H1 (cell line): ENCODE measurements around the gene RASGEF1B. TPM values are rescaled to one million over a fixed set of nuclear protein-coding genes. Genes with fewer than 3 reads are reported as not detected.
A peak's percentile ranks its signal among the peaks of the same experiment; 100 is the strongest.

Experiments used
- CTCF ChIA-PET: fragments of 300-600 bp; sonication (Branson Sonifier 250); formaldehyde crosslinking; loops from one replicate; lab custom pipeline; 2021; ENCODE audit not compliant: partially characterized antibody; lab: Charles Lee
- POLR2A ChIA-PET: fragments of 300-600 bp; sonication (Branson Sonifier 250); formaldehyde crosslinking; loops from one replicate; lab custom pipeline; 2021; ENCODE audit warnings: inconsistent platforms; ENCODE audit not compliant: partially characterized antibody; lab: Charles Lee
- DNase-seq, 2 experiments: peaks; one replicate each; pipeline versions ENCODE4 v3.0.0 to v3.0.0-alpha.2; 2010 to 2022; ENCODE audit warnings: low spot score in 2 of 2, low read depth in 1 of 2, mixed read lengths in 1 of 2
- FAIRE-seq: peaks from 2 replicates; lab custom pipeline; 2011; peaks lifted over from hg19 to GRCh38; lab: Jason Lieb, UNC
- H2AFZ ChIP-seq: 2 replicates; pipeline ENCODE4 v1.8.1; 2012; ENCODE audit warnings: low read length, inconsistent platforms
- H2AK5ac ChIP-seq: 2 replicates; pipeline ENCODE4 v1.6.1; 2013; ENCODE audit warnings: low read depth, low read length
- H2BK120ac ChIP-seq: replicated peaks from 2 replicates; pipeline ENCODE3; 2013; ENCODE audit warnings: low read depth, low read length, inconsistent platforms
- H2BK12ac ChIP-seq: 2 replicates; pipeline ENCODE4 v1.6.1; 2013; ENCODE audit warnings: low read depth, low read length
- H2BK15ac ChIP-seq: 2 replicates; pipeline ENCODE4 v1.6.1; 2013; ENCODE audit warnings: low read length
- H2BK20ac ChIP-seq: 2 replicates; pipeline ENCODE4 v1.6.1; 2013; ENCODE audit warnings: low read length
- H2BK5ac ChIP-seq: 2 replicates; pipeline ENCODE4 v1.6.1; 2013; ENCODE audit warnings: low read depth, low read length
- H3K14ac ChIP-seq: 2 replicates; pipeline ENCODE4 v1.6.1; 2013; ENCODE audit warnings: inconsistent platforms; ENCODE audit not compliant: insufficient read length
- H3K18ac ChIP-seq: 2 replicates; pipeline ENCODE4 v1.6.1; 2013; ENCODE audit warnings: low read length; ENCODE audit errors: extremely low read depth
- H3K23ac ChIP-seq: 2 replicates; pipeline ENCODE4 v1.6.1; 2013; ENCODE audit warnings: inconsistent platforms; ENCODE audit not compliant: insufficient read length
- H3K23me2 ChIP-seq: 2 replicates; pipeline ENCODE4 v1.6.1; 2013; ENCODE audit warnings: low read depth, low read length
- H3K27ac ChIP-seq: 2 replicates; pipeline ENCODE4 v1.6.1; 2011; ENCODE audit warnings: low read depth, low read length, inconsistent platforms
- H3K27me3 ChIP-seq, 4 experiments: replicated peaks in 1 of 4; 1 replicate in 1 of 4; 2 replicates in 3 of 4; pipeline versions ENCODE4 v1.6.1 to v1.8.1; 2011 to 2013; ENCODE audit warnings: low read length in 3 of 4, mild to moderate bottlenecking in 3 of 4, inconsistent platforms in 2 of 4, mixed read lengths in 2 of 4, moderate library complexity in 1 of 4; ENCODE audit not compliant: control insufficient read depth in 3 of 4, insufficient read depth in 3 of 4; ENCODE audit errors: extremely low read depth in 1 of 4
- H3K36me3 ChIP-seq, 4 experiments: 2 replicates each; pipeline versions ENCODE4 v1.6.1 to v1.8.1; 2011 to 2013; ENCODE audit warnings: mild to moderate bottlenecking in 4 of 4, low read length in 3 of 4, moderate library complexity in 2 of 4, control low read depth in 1 of 4, inconsistent platforms in 1 of 4; ENCODE audit not compliant: insufficient read depth in 4 of 4, control insufficient read depth in 2 of 4
- H3K4ac ChIP-seq: replicated peaks from 2 replicates; pipeline ENCODE3; 2013; ENCODE audit warnings: low read length, low read depth, mixed read lengths, inconsistent platforms; ENCODE audit not compliant: insufficient read length
- H3K4me1 ChIP-seq, 4 experiments: replicated peaks in 1 of 4; 1 replicate in 1 of 4; 2 replicates in 3 of 4; pipeline versions ENCODE4 v1.6.1 to v1.8.1; 2011 to 2013; ENCODE audit warnings: low read length in 3 of 4, inconsistent platforms in 2 of 4, mixed read lengths in 1 of 4; ENCODE audit not compliant: insufficient read depth in 4 of 4, control insufficient read depth in 3 of 4
- H3K4me2 ChIP-seq, 2 experiments: 2 replicates each; pipeline versions ENCODE4 v1.6.1 to v1.8.1; 2011 to 2013; ENCODE audit warnings: low read depth in 2 of 2, low read length in 2 of 2, control low read depth in 1 of 2, inconsistent platforms in 1 of 2, mild to moderate bottlenecking in 1 of 2; ENCODE audit not compliant: insufficient read depth in 1 of 2
- H3K4me3 ChIP-seq, 4 experiments: fragments of 200-600, 300-600 bp in 1 of 4; sonication (generic), shearing (Covaris generic), sonication (Bioruptor Twin) in 1 of 4; 2 replicates each; pipeline versions ENCODE4 v1.5.1 to v1.8.1; 2011 to 2016; ENCODE audit warnings: low read length in 4 of 4, low read depth in 3 of 4, control low read depth in 2 of 4, inconsistent platforms in 2 of 4, mild to moderate bottlenecking in 2 of 4, mixed read lengths in 1 of 4, moderate library complexity in 1 of 4; ENCODE audit not compliant: insufficient read depth in 2 of 4; ENCODE audit errors: extremely low read depth in 1 of 4
- H3K56ac ChIP-seq: replicated peaks from 2 replicates; pipeline ENCODE3; 2013; ENCODE audit warnings: low read depth, mild to moderate bottlenecking, mixed read lengths, low read length, inconsistent platforms; ENCODE audit not compliant: insufficient read length
- H3K79me1 ChIP-seq: 2 replicates; pipeline ENCODE4 v1.6.1; 2013; ENCODE audit warnings: low read depth, low read length, control low read depth
- H3K79me2 ChIP-seq, 2 experiments: 2 replicates each; pipeline versions ENCODE4 v1.6.1 to v1.8.1; 2012 to 2013; ENCODE audit warnings: low read length in 2 of 2, mild to moderate bottlenecking in 2 of 2, inconsistent platforms in 1 of 2; ENCODE audit not compliant: insufficient read depth in 2 of 2, control insufficient read depth in 1 of 2
- H3K9ac ChIP-seq, 4 experiments: replicated peaks in 1 of 4; 1 replicate in 1 of 4; 2 replicates in 3 of 4; pipeline versions ENCODE4 v1.6.1 to v1.8.1; 2011 to 2013; ENCODE audit warnings: low read depth in 3 of 4, low read length in 3 of 4, control low read depth in 2 of 4, mild to moderate bottlenecking in 2 of 4, moderate library complexity in 2 of 4, inconsistent platforms in 1 of 4; ENCODE audit errors: extremely low read depth in 1 of 4
- H3K9me3 ChIP-seq, 2 experiments: 2 replicates each; pipeline versions ENCODE4 v1.6.1 to v1.8.1; 2012 to 2013; ENCODE audit warnings: mild to moderate bottlenecking in 2 of 2, moderate library complexity in 2 of 2, control low read depth in 1 of 2, inconsistent platforms in 1 of 2, low read depth in 1 of 2, low read length in 1 of 2, mixed read lengths in 1 of 2; ENCODE audit not compliant: insufficient read depth in 2 of 2
- H4K20me1 ChIP-seq, 2 experiments: replicated peaks in 1 of 2; 2 replicates each; pipeline versions ENCODE3 to v1.8.1; 2011 to 2013; ENCODE audit warnings: inconsistent platforms in 2 of 2, low read length in 2 of 2, mild to moderate bottlenecking in 1 of 2; ENCODE audit not compliant: insufficient read depth in 2 of 2, control insufficient read depth in 1 of 2
- H4K5ac ChIP-seq: 2 replicates; pipeline ENCODE4 v1.6.1; 2013; ENCODE audit warnings: low read length, low read depth, mixed read lengths, inconsistent platforms; ENCODE audit not compliant: insufficient read length
- H4K8ac ChIP-seq: 2 replicates; pipeline ENCODE4 v1.8.0; 2013; ENCODE audit warnings: mild to moderate bottlenecking, moderate library complexity, low read length, inconsistent platforms; ENCODE audit not compliant: insufficient read depth; ENCODE audit errors: extremely low read depth
- H4K91ac ChIP-seq: replicated peaks from 2 replicates; pipeline ENCODE3; 2013; ENCODE audit warnings: low read length, mixed read lengths, inconsistent platforms; ENCODE audit not compliant: insufficient read length
- TCF12 ChIP-seq: IDR thresholded peaks from 2 replicates; pipeline ENCODE4 v1.6.1; 2011; ENCODE audit warnings: low read depth, mild to moderate bottlenecking, low read length
- YY1 ChIP-seq: IDR thresholded peaks from 2 replicates; pipeline ENCODE4 v1.6.1; 2011; ENCODE audit warnings: low read depth, mild to moderate bottlenecking, low read length
- WGBS, 2 experiments: shearing (Covaris generic) in 1 of 2; methylation state at CpG; one replicate each; pipeline versions ENCODE4 v1.1.6 to v1.1.7; 2013 to 2015; ENCODE audit warnings: low lambda C conversion rate in 2 of 2, mixed read lengths in 2 of 2, inconsistent platforms in 1 of 2, low coverage in 1 of 2, missing lambda C conversion rate in 1 of 2; ENCODE audit not compliant: insufficient replicate concordance in 2 of 2, insufficient coverage in 1 of 2, insufficient read length in 1 of 2; ENCODE audit errors: extremely low coverage in 1 of 2, missing lambda C conversion rate in 1 of 2; 5-methylcytosine and 5-hydroxymethylcytosine counted together
- polyA plus RNA-seq, 7 experiments: library from polyadenylated mRNA; depleted of rRNA in 3 of 7; stranded (reverse) in 5 of 7; unstranded in 2 of 7; fragments of >200 nt in 5 of 7; fragments of 200-250 nt in 2 of 7; gene quantifications; 1 replicate in 5 of 7; 2 replicates in 1 of 7; 4 replicates in 1 of 7; pipeline versions ENCODE4 v1.2.1 to v1.2.3, GENCODE V29; 2011 to 2013; ENCODE audit warnings: missing spikeins in 2 of 7, mixed read lengths in 2 of 7
- total RNA-seq: library from RNA; stranded (reverse); fragmentation: NEBNext Ultra II Directional; extraction: Animal tissue kit (Norgen Biotek cat#: 25700); gene quantifications from 2 replicates; pipeline ENCODE4 v1.2.1, GENCODE V29; 2021

Gene RASGEF1B
- total and polyA plus RNA-seq, 2 of the 8 experiments (the other 6 are each of a cell fraction or from before 2014, with no cell fraction given) = 1.6 to 4.7 TPM

DNA sequence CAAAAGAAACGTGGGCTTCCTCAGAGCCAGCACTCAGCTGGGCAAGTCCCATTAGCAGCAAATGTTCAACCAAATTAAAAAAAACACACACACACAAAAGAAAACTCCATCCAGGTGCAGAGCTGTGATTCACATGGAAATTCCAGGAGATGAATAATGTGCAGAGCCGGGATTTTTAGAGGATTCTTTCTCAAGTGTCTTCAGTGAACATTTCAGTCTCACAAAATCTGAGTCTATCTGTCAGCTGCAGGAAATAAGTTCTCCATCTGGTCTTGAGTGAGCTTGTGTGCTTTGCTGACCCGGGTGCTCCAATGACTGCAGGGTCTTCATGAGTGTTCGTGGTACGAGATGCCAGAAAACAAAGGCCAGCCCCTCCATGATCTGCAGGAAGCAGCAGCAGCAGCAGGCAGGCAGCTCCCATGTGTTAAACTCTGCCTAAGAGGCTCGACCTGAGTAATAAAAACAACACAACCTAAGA lies 44.3 kb downstream of the RASGEF1B start:
- Histone ChIP-seq H3K4me3 (peak overlapping the region in 1 of 4 experiments; percentile 21; a peak in 1 of 8 replicates), H4K8ac (no peak overlapping the region), H2BK120ac (no peak overlapping the region), H3K4ac (no peak overlapping the region), H3K14ac (no peak overlapping the region), H3K9me3 (peaks cover 0 to 3% of the 10 kb centered on the region in 2 experiments; a peak in 1 of 4 replicates), H3K79me2 (no peaks in the 10 kb centered on the region), H3K18ac (no peak overlapping the region), H2AFZ (0 out of 2 replicates have a peak overlapping the region, but pooled peaks have one; percentile 6), H3K23me2 (no peaks in the 10 kb centered on the region), H4K20me1 (no peaks in the 10 kb centered on the region), H3K4me1 (peaks cover 4 to 12% (median 8%) of the 10 kb centered on the region in 4 experiments), H3K27me3 (no peaks in the 10 kb centered on the region), H2BK15ac (no peak overlapping the region), H3K27ac (peak overlapping the region; percentile 49; the same call in 1 of the 2 replicates), H2BK5ac (no peak overlapping the region), H4K5ac (peak overlapping the region; percentile 16), H3K9ac (no peak overlapping the region; a peak in 1 of 7 replicates), H3K36me3 (no peaks in the 10 kb centered on the region; a peak in 1 of 8 replicates), H4K91ac (no peak overlapping the region), H2BK20ac (no peak overlapping the region), H2BK12ac (no peak overlapping the region), H3K56ac (no peak overlapping the region), H2AK5ac (no peak overlapping the region), H3K23ac (no peak overlapping the region), H3K79me1 (no peaks in the 10 kb centered on the region), H3K4me2 (peak overlapping the region in 1 of 2 experiments; percentile 12; a peak in 1 of 4 replicates)
- POLR2A ChIA-PET = interaction anchor here (0.8 to 1.4 kb wide), 4 partner anchors 13 to 766 kb away, joined by 3 read pairs; partner anchors contain the start of gene RASGEF1B
- TF ChIP-seq TCF12 = peak; percentile 81
- no peak for TF ChIP-seq YY1
- CTCF ChIA-PET = interaction anchor here (0.7 to 2.2 kb wide), 9 partner anchors 8 to 841 kb away, joined by 3 to 11 read pairs (median 4); no protein-coding TSS in a partner anchor
- no peak for DNase-seq
- peak; percentile 39 for FAIRE-seq
- WGBS, 2 experiments = 29% methylated on average over 6 of the region's 6 CpGs; no CpG with 5 or more reads in 1 of the 2 experiments
